NCI-H526 (cell line): ENCODE measurements around the gene TOX2.

Source experiments
- DNase-seq, 2 experiments: peaks; one replicate each; lab custom pipeline; 2025; lab: John Stamatoyannopoulos, UW

TOX2 gene

GRCh38 chr20:43915211-43916072 lies 790 bp downstream of the TOX2 start:
- peak in 1 of 2 experiments; percentile 16 for DNase-seq

GRCh38 chr20:43916073-43916880 lies 1.6 kb downstream of the TOX2 start:
- peak in 1 of 2 experiments; percentile 16 for DNase-seq

- DNase-seq: no peak
Measured at GRCh38 chr20:43916881-43917371, 2.3 kb downstream of the TOX2 start.

- DNase-seq: no peak
Measured at GRCh38 chr20:43917380-43917779, 2.7 kb downstream of the TOX2 start.

- DNase-seq: no peak
Measured at GRCh38 chr20:43919686-43920403, 5.2 kb downstream of the TOX2 start.

GRCh38 chr20:43920797-43921196 lies 6.1 kb downstream of the TOX2 start:
- DNase-seq: no peak

- no peak for DNase-seq
Measured at GRCh38 chr20:43921227-43921780, 6.7 kb downstream of the TOX2 start.

- DNase-seq: no peak
Measured at GRCh38 chr20:43922614-43923013, 8.0 kb downstream of the TOX2 start.

GRCh38 chr20:43923322-43923721 lies 8.7 kb downstream of the TOX2 start:
- no peak for DNase-seq

GRCh38 chr20:43923917-43924316 lies 9.3 kb downstream of the TOX2 start:
- no peak for DNase-seq

GRCh38 chr20:43925215-43925614 lies 10.6 kb downstream of the TOX2 start:
- no peak for DNase-seq

GRCh38 chr20:43925801-43926200 lies 11.1 kb downstream of the TOX2 start:
- DNase-seq: peak in 1 of 2 experiments; percentile 16

GRCh38 chr20:43926287-43927050 lies 11.8 kb downstream of the TOX2 start:
- DNase-seq: no peak

GRCh38 chr20:43931976-43932375 lies 17.3 kb downstream of the TOX2 start:
- no peak for DNase-seq

- no peak for DNase-seq
Measured at GRCh38 chr20:43934833-43935232, 20.2 kb downstream of the TOX2 start.

GRCh38 chr20:43936104-43936770 lies 21.6 kb downstream of the TOX2 start:
- no peak for DNase-seq

- no peak for DNase-seq
Measured at GRCh38 chr20:43936805-43937204, 22.2 kb downstream of the TOX2 start.

- DNase-seq: no peak
Measured at GRCh38 chr20:43937591-43937990, 22.9 kb downstream of the TOX2 start.

GRCh38 chr20:43938017-43938655 lies 23.5 kb downstream of the TOX2 start:
- no peak for DNase-seq
